ENCODE results near the gene OVOL1.
"Not testable (repeated sequence)": the region's sequence is repeated elsewhere in the genome, so short reads cannot be mapped to it uniquely, and the experiment has no call there.

OVOL1 gene

DNA sequence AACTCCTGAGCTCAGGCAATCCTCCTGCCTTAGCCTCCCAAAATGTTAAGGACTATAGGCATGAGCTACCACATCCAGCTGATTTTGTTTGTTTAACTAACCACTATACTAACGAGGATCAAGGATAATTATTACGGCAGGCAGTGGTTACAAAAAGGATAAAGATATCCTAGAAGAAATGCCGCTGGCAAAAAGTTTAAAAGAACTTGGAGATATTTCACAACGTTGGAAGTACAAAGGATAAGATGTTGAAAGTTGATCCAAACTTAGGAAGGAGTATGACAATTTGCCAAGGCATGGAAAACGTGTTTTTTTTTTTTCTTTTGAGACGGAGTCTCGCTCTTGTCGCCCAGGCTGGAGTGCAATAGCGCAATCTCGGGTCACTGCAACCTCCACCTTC lies 19.5 kb upstream of the OVOL1 start:
- Histone ChIP-seq H3K9me3 (ENCODE audit: control insufficient read depth, low read length) (no peaks in the 10 kb centered on the region), H3K9ac (ENCODE audit: low read length) (no peak overlapping the region), H3K27me3 (ENCODE audit: control insufficient read depth, insufficient read depth, low read length) (no peaks in the 10 kb centered on the region), H3K4me3 (ENCODE audit: low read length) (no peak overlapping the region), H3K36me3 (ENCODE audit: control insufficient read depth, insufficient read depth, low read length) (no peaks in the 10 kb centered on the region), H3K4me1 (ENCODE audit: control insufficient read depth, insufficient read depth, low read length) (peaks cover 7% of the 10 kb centered on the region)

GRCh38 chr11:65767806-65768205 lies 19.1 kb upstream of the OVOL1 start:
- H3K36me3 ChIP-seq (ENCODE audit: control insufficient read depth, insufficient read depth, low read length); H3K9me3 ChIP-seq (ENCODE audit: control insufficient read depth, low read length); H3K4me3 ChIP-seq (ENCODE audit: low read length); H3K9ac ChIP-seq (ENCODE audit: low read length); H3K27me3 ChIP-seq (ENCODE audit: control insufficient read depth, insufficient read depth, low read length); H3K4me1 ChIP-seq (ENCODE audit: control insufficient read depth, insufficient read depth, low read length): not testable (repeated sequence)

GRCh38 chr11:65770951-65771567 lies 15.8 kb upstream of the OVOL1 start:
- no peak overlapping the region for H3K4me3 ChIP-seq (ENCODE audit: low read length)
- no peaks in the 10 kb centered on the region for H3K9me3 ChIP-seq (ENCODE audit: control insufficient read depth, low read length)
- no peak overlapping the region for H3K9ac ChIP-seq (ENCODE audit: low read length)
- peaks cover 7% of the 10 kb centered on the region for H3K4me1 ChIP-seq (ENCODE audit: control insufficient read depth, insufficient read depth, low read length)
- no peaks in the 10 kb centered on the region for H3K36me3 ChIP-seq (ENCODE audit: control insufficient read depth, insufficient read depth, low read length)
- H3K27me3 ChIP-seq (ENCODE audit: control insufficient read depth, insufficient read depth, low read length): no peaks in the 10 kb centered on the region

DNA sequence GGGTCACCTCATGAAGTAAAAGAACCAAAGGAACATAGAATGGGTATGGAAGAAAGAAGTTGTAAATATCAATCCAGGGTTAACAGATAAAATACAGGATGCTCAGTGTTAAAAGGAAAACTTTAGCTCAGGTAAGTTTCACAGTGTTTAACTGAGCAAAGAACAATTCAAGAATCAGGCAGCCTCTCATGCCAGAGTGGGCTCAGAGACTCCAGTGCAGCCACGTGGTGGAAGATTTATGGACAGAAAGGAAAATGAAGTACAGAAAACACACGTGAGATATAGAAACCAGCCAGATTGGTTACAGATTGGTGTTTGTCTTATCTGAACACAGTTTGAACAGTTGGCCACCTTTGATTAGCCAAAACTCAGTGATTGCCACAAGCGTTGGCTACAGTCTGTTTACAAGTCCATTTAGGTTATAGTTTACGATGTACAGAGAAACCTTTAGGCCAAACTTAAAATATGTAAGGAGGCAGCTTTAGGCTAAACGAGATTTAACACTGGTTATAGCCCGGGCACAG lies 15.2 kb upstream of the OVOL1 start:
- no peaks in the 10 kb centered on the region for H3K36me3 ChIP-seq (ENCODE audit: control insufficient read depth, insufficient read depth, low read length)
- H3K4me1 ChIP-seq (ENCODE audit: control insufficient read depth, insufficient read depth, low read length): peaks cover 7% of the 10 kb centered on the region
- H3K27me3 ChIP-seq (ENCODE audit: control insufficient read depth, insufficient read depth, low read length): no peaks in the 10 kb centered on the region
- H3K9me3 ChIP-seq (ENCODE audit: control insufficient read depth, low read length): no peaks in the 10 kb centered on the region
- H3K9ac ChIP-seq (ENCODE audit: low read length): no peak overlapping the region
- no peak overlapping the region for H3K4me3 ChIP-seq (ENCODE audit: low read length)

DNA sequence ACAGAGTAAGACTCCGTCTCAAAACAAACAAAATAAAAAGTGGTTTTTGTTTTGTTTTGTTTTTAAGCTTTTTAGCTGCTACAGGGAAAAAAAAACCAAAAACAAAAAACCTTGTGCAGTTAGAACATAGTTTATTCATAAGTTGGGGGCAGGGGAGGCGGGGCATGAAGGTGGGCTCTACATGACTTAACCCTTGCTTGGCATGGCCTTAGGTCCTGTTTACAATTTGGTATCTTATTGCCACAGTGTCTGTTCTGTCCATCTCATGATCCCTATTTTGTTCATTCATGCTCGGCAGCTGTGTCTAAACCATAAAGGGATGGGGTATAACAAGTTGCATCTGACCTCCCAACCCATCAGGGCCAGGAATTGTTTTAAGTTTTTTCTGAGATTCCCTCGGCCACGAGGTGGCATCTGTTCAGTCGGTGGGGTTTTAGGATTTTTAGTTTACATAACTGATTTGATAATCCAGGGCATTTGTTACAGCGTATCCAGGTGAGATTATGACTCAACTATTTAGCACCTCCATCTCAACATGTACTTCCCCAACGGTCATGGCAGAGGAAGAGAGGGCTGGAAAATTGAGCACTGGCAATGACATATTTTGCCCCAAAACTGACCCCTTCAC lies 13.0 kb upstream of the OVOL1 start:
- H3K9me3 ChIP-seq (ENCODE audit: control insufficient read depth, low read length): no peaks in the 10 kb centered on the region
- H3K36me3 ChIP-seq (ENCODE audit: control insufficient read depth, insufficient read depth, low read length): no peaks in the 10 kb centered on the region
- peaks cover 7% of the 10 kb centered on the region for H3K4me1 ChIP-seq (ENCODE audit: control insufficient read depth, insufficient read depth, low read length)
- no peaks in the 10 kb centered on the region for H3K27me3 ChIP-seq (ENCODE audit: control insufficient read depth, insufficient read depth, low read length)
- no peak overlapping the region for H3K9ac ChIP-seq (ENCODE audit: low read length)
- no peak overlapping the region for H3K4me3 ChIP-seq (ENCODE audit: low read length)

- Histone ChIP-seq H3K9me3 (ENCODE audit: control insufficient read depth, low read length) (no peaks in the 10 kb centered on the region), H3K4me3 (ENCODE audit: low read length) (no peak overlapping the region), H3K9ac (ENCODE audit: low read length) (no peak overlapping the region), H3K36me3 (ENCODE audit: control insufficient read depth, insufficient read depth, low read length) (no peaks in the 10 kb centered on the region), H3K27me3 (ENCODE audit: control insufficient read depth, insufficient read depth, low read length) (no peaks in the 10 kb centered on the region), H3K4me1 (ENCODE audit: control insufficient read depth, insufficient read depth, low read length) (peaks cover 14% of the 10 kb centered on the region)
Observed at GRCh38 chr11:65774525-65775306, 12.1 kb upstream of the OVOL1 start.

DNA sequence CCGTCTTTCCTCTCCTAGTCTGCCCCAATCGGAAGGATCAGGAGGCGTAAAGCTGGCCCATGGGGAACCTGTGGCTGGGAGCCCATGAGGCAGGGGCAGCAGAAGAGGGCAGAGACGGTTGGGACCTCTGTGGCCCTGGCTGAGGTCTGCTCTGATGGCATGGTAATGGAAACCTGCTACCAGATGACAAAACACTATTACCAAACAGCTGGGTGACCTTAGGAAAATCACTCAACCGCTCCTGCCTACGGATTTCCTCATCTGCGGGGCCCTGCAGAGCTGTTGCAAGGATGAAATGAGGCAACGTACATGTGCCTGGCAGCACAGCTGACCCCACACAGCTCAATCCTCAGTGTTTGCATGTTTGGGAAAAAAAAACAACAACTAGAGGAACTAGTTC lies 10.7 kb upstream of the OVOL1 start:
- H3K9me3 ChIP-seq (ENCODE audit: control insufficient read depth, low read length): no peaks in the 10 kb centered on the region
- no peak overlapping the region for H3K9ac ChIP-seq (ENCODE audit: low read length)
- H3K4me1 ChIP-seq (ENCODE audit: control insufficient read depth, insufficient read depth, low read length): peaks cover 15% of the 10 kb centered on the region
- no peak overlapping the region for H3K4me3 ChIP-seq (ENCODE audit: low read length)
- no peaks in the 10 kb centered on the region for H3K27me3 ChIP-seq (ENCODE audit: control insufficient read depth, insufficient read depth, low read length)
- H3K36me3 ChIP-seq (ENCODE audit: control insufficient read depth, insufficient read depth, low read length): no peaks in the 10 kb centered on the region

DNA sequence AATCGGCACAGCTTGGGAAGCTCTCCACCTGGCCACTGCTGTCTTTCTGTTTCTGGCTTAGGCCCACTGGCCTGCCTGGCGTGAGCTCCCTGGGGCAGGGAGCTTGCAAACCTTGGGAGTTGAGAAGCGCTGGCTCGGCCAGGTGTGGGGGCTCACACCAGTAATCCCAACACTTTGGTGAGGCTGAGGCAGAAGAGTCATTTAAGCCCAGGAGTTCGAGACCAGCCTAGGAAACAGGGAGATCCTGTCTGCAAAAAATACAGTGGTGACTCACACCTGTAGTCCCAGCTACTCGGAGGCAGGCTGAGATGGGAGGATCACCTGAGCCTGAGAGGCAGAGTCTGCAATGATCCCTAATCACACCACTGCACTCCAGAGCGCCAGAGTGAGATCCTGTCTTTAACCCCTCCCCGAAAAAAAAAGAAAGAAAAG lies 10.1 kb upstream of the OVOL1 start:
- no peaks in the 10 kb centered on the region for H3K36me3 ChIP-seq (ENCODE audit: control insufficient read depth, insufficient read depth, low read length)
- no peak overlapping the region for H3K4me3 ChIP-seq (ENCODE audit: low read length)
- no peaks in the 10 kb centered on the region for H3K27me3 ChIP-seq (ENCODE audit: control insufficient read depth, insufficient read depth, low read length)
- H3K4me1 ChIP-seq (ENCODE audit: control insufficient read depth, insufficient read depth, low read length): peaks cover 17% of the 10 kb centered on the region
- no peaks in the 10 kb centered on the region for H3K9me3 ChIP-seq (ENCODE audit: control insufficient read depth, low read length)
- no peak overlapping the region for H3K9ac ChIP-seq (ENCODE audit: low read length)

DNA sequence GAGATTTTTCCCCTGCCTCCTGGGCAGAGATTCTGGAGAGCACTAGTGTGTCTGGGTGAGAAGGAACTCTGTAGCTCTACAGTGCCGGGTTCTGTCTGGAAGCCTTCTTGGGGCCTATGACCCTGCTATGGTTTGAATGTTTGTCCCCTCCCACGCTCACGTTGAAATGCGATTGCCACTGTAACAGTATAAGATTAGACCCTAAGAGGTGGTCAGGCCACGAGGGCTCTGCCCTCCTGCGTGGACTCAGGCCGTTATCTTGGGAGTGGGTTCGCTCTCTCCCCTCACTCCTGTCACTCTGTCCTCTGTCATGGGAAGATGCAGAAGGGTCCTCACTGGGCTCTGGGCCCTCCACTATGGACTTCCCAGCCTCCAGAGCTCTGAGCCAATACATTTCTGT lies 9.6 kb upstream of the OVOL1 start:
- Histone ChIP-seq H3K27me3 (ENCODE audit: control insufficient read depth, insufficient read depth, low read length) (peaks cover 2% of the 10 kb centered on the region), H3K4me1 (ENCODE audit: control insufficient read depth, insufficient read depth, low read length) (peaks cover 17% of the 10 kb centered on the region), H3K36me3 (ENCODE audit: control insufficient read depth, insufficient read depth, low read length) (no peaks in the 10 kb centered on the region), H3K4me3 (ENCODE audit: low read length) (no peak overlapping the region), H3K9ac (ENCODE audit: low read length) (no peak overlapping the region), H3K9me3 (ENCODE audit: control insufficient read depth, low read length) (no peaks in the 10 kb centered on the region)

DNA sequence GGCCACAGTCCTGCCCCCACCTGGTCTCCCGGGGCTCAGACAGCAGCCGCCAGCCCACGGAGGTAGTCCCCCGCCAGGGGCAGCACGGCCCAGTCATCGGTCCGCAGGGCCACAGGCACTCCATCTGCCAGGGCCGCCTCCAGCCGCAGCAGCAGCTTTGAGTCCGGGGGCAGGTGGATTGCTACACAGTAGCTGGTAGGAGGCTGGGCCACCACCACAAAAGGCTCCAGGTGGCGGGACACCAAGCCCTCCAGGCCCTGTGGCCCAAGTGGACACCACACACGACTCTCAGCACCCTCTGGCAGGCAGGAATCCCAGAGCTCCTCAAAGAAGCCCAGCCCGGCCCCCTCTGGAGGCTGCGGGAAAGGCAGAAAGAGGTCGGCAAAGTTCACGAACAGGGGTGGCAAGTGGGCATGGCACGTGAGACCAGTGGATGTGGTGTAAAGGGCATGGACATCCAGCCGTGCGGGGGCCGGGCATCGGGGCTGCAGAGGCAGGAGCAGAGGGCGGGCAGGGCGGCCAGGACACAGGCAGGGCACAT lies 9.0 kb upstream of the OVOL1 start:
- Histone ChIP-seq H3K27me3 (ENCODE audit: control insufficient read depth, insufficient read depth, low read length) (peaks cover 3% of the 10 kb centered on the region), H3K4me3 (ENCODE audit: low read length) (no peak overlapping the region), H3K9ac (ENCODE audit: low read length) (no peak overlapping the region), H3K36me3 (ENCODE audit: control insufficient read depth, insufficient read depth, low read length) (no peaks in the 10 kb centered on the region), H3K9me3 (ENCODE audit: control insufficient read depth, low read length) (no peaks in the 10 kb centered on the region), H3K4me1 (ENCODE audit: control insufficient read depth, insufficient read depth, low read length) (peaks cover 19% of the 10 kb centered on the region)

DNA sequence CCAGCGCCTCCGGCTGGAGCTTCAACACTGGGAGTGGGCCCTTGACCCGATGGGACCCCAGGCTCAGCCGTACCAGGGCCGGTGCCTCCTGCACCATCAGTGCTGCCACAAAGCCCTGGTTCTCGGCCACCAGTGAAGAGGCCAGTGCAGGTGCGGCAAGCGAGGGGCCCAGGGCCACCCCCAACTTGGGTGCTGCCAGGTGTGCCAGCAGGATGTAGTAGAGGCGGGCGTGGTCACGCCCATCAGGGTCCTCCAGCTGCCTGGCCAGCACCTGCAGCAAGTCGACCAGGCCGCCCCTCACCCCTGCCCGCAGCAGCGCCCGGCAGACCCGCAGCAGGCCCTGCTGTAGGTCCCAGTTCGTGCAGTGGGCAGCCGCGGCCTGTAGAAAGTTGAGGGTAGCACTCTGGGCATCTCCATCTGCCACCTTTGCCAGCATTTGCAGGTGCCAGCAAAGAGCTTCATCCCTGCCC lies 8.4 kb upstream of the OVOL1 start:
- no peaks in the 10 kb centered on the region for H3K36me3 ChIP-seq (ENCODE audit: control insufficient read depth, insufficient read depth, low read length)
- peaks cover 3% of the 10 kb centered on the region for H3K27me3 ChIP-seq (ENCODE audit: control insufficient read depth, insufficient read depth, low read length)
- peak overlapping the region; percentile 84 for H3K9ac ChIP-seq (ENCODE audit: low read length)
- no peaks in the 10 kb centered on the region for H3K9me3 ChIP-seq (ENCODE audit: control insufficient read depth, low read length)
- no peak overlapping the region for H3K4me3 ChIP-seq (ENCODE audit: low read length)
- peaks cover 19% of the 10 kb centered on the region for H3K4me1 ChIP-seq (ENCODE audit: control insufficient read depth, insufficient read depth, low read length)

Data from mucosa of stomach (tissue), 1 donor.